PC-3 (cell line): ENCODE results near the gene MAP2K3. TPM values are rescaled to one million over a fixed set of nuclear protein-coding genes. Genes with fewer than 3 reads are reported as not detected.

ENCODE experiments used
- ATAC-seq: fragments of 200-7000 bp; cut with Tn5 transposase; 2 replicates; pipeline ENCODE4 v1.9.1; 2020; ENCODE audit warnings: mild to moderate bottlenecking, moderate library complexity
- BruUV-seq: library from RNA; stranded (reverse); fragments of 400-500 nt; replicated peaks from 2 replicates; lab custom pipeline; 2021; lab: Mats Ljungman, UMichigan
- CTCF ChIA-PET: fragments of 300-600 bp; sonication (Branson Sonifier 250); formaldehyde crosslinking; loops from one replicate; lab custom pipeline; 2022; ENCODE audit warnings: antibody characterized with exemption; lab: Charles Lee
- POLR2A ChIA-PET: fragments of 300-600 bp; sonication (Branson Sonifier 250); formaldehyde crosslinking; loops from one replicate; lab custom pipeline; 2022; ENCODE audit warnings: antibody characterized with exemption; ENCODE audit not compliant: unreplicated experiment; lab: Charles Lee
- DNase-seq: peaks from one replicate; pipeline ENCODE4 v3.0.0-alpha.2; 2015
- H2AFZ ChIP-seq: fragments of 300-600 bp; sonication (generic); 2 replicates; pipeline ENCODE4 v1.6.0; 2016; ENCODE audit warnings: antibody characterized with exemption, low read length
- H3F3A ChIP-seq: fragments of 300-600 bp; sonication (generic); one replicate; pipeline ENCODE4 v1.6.0; 2017; ENCODE audit warnings: antibody characterized with exemption, low read length, control low read depth, mild to moderate bottlenecking; ENCODE audit not compliant: unreplicated experiment
- H3K27ac ChIP-seq: fragments of 300-600 bp; sonication (generic); 2 replicates; pipeline ENCODE4 v1.5.1; 2016; ENCODE audit warnings: mild to moderate bottlenecking, low read length
- H3K27me3 ChIP-seq: fragments of 300-600 bp; sonication (generic); 2 replicates; pipeline ENCODE4 v1.6.1; 2016; ENCODE audit warnings: low read length, mixed read lengths
- H3K36me3 ChIP-seq: fragments of 300-600 bp; sonication (generic); 2 replicates; pipeline ENCODE4 v1.6.1; 2016; ENCODE audit warnings: low read depth, mixed run types, low read length, mixed read lengths
- H3K4me1 ChIP-seq: fragments of 300-600 bp; sonication (generic); 2 replicates; pipeline ENCODE4 v1.5.1; 2016; ENCODE audit warnings: low read length; ENCODE audit not compliant: insufficient read depth
- H3K4me2 ChIP-seq: fragments of 300-600 bp; sonication (generic); 2 replicates; pipeline ENCODE4 v1.6.0; 2016; ENCODE audit warnings: low read length
- H3K4me3 ChIP-seq: fragments of 300-600 bp; sonication (generic); 2 replicates; pipeline ENCODE4 v1.5.1; 2016; ENCODE audit warnings: mild to moderate bottlenecking, low read length, mixed read lengths
- H3K79me2 ChIP-seq: fragments of 300-600 bp; sonication (generic); 2 replicates; pipeline ENCODE4 v1.6.1; 2017; ENCODE audit warnings: low read length, mixed read lengths
- H3K9ac ChIP-seq: fragments of 300-600 bp; sonication (generic); 2 replicates; pipeline ENCODE4 v1.6.0; 2016; ENCODE audit warnings: mild to moderate bottlenecking, low read length
- H3K9me2 ChIP-seq: fragments of 300-600 bp; sonication (generic); replicated peaks from 2 replicates; pipeline ENCODE4 v1.6.1; 2016; ENCODE audit warnings: mixed run types, low read length, mixed read lengths
- H3K9me3 ChIP-seq: fragments of 300-600 bp; sonication (generic); 2 replicates; pipeline ENCODE4 v1.6.1; 2016; ENCODE audit warnings: low read length, mixed read lengths
- H4K20me1 ChIP-seq: fragments of 300-600 bp; sonication (generic); 2 replicates; pipeline ENCODE4 v1.6.1; 2016; ENCODE audit warnings: low read length, mixed read lengths
- EZH2 ChIP-seq: fragments of 300-600 bp; sonication (generic); IDR thresholded peaks from one replicate; pipeline ENCODE4 v1.6.1; 2017; ENCODE audit warnings: antibody characterized with exemption, mild to moderate bottlenecking, low read length; ENCODE audit not compliant: unreplicated experiment
- EZH2phosphoT487 ChIP-seq: fragments of 300-600 bp; sonication (generic); IDR thresholded peaks from 2 replicates; pipeline ENCODE4 v1.6.1; 2018; ENCODE audit warnings: mild to moderate bottlenecking, antibody characterized with exemption, low read length, borderline replicate concordance
- intact Hi-C: fragments of 100-400 bp; cut with micrococcal nuclease; formaldehyde crosslinking; loops from 2 replicates; pipeline ENCODE4 v1.9.0; 2023
- total RNA-seq: library from RNA; depleted of rRNA; stranded (reverse); fragments of >200 nt; gene quantifications from 2 replicates; pipeline ENCODE4 v1.2.3, GENCODE V29; 2014
- TF ChIP-seq, protein P1 (sequence below): fragments of 300-600 bp; sonication (generic); conservative IDR thresholded peaks from 2 replicates; pipeline ENCODE4 v1.5.1; 2017; ENCODE audit warnings: antibody characterized with exemption, low read depth, mild to moderate bottlenecking, low read length

Gene MAP2K3
- total RNA-seq, 1 experiment from 2014 or later, result 54.0 TPM

DNA sequence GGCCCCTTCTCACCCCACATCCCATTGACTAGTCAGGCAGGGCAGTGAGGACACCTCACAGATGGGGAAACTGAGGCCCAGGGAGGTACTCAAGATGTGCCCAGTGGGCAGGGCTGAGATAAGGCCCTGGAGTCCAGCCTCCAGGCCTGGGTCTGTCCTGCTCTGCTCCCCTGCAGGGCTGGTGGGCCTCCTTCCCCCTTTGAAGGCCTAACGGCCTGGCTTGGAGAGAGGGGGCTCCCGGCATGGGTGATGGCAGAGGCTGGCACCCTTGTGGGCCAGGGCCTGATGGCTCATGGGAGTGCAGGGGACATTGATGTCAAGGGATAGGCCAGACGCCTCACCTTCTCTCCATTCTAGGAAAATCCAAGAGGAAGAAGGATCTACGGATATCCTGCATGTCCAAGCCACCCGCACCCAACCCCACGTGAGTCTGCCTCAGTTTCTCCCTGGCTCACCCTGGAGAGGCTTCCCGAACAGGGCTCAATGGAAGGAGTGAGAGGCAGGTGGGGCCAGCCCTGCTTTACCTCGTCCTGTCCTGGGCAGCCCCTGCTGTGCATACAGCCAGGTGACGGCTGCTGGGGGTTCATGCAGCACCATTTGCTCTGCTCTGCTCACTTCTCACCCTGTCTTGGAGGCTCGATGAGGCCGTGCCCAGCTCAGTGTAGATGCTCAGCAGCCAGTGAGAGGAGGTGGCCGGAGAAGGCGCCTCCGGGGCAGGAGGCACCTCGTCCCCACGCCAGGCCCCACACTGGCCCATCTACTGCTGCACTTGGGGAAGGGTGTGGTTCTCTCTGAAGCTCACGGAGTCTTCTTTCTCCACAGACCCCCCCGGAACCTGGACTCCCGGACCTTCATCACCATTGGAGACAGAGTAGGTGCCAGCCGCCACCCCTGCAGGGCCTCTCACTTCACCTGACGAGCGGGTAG, 13.8 kb downstream of the MAP2K3 start:
- no peak for TF ChIP-seq EZH2phosphoT487
- TF ChIP-seq EZH2, result no peak
- TF ChIP-seq, protein P1, sequence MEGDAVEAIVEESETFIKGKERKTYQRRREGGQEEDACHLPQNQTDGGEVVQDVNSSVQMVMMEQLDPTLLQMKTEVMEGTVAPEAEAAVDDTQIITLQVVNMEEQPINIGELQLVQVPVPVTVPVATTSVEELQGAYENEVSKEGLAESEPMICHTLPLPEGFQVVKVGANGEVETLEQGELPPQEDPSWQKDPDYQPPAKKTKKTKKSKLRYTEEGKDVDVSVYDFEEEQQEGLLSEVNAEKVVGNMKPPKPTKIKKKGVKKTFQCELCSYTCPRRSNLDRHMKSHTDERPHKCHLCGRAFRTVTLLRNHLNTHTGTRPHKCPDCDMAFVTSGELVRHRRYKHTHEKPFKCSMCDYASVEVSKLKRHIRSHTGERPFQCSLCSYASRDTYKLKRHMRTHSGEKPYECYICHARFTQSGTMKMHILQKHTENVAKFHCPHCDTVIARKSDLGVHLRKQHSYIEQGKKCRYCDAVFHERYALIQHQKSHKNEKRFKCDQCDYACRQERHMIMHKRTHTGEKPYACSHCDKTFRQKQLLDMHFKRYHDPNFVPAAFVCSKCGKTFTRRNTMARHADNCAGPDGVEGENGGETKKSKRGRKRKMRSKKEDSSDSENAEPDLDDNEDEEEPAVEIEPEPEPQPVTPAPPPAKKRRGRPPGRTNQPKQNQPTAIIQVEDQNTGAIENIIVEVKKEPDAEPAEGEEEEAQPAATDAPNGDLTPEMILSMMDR, result no peak
- ATAC-seq (no peak), DNase-seq (no peak)
- no peak overlapping the region for H3K4me3 ChIP-seq
- H3K36me3 ChIP-seq, result peaks cover 37% of the 10 kb centered on the region
- CTCF ChIA-PET, result no interaction called here
- no peaks in the 10 kb centered on the region for H3K9me3 ChIP-seq
- no peaks in the 10 kb centered on the region for H3F3A ChIP-seq
- intact Hi-C loops, result no loop called here
- H3K9ac ChIP-seq, result no peak overlapping the region
- no peaks in the 10 kb centered on the region for H3K4me1 ChIP-seq
- H3K4me2 ChIP-seq, result no peak overlapping the region
- POLR2A ChIA-PET, result no interaction called here
- H3K79me2 ChIP-seq, result peaks cover 42% of the 10 kb centered on the region
- H2AFZ ChIP-seq, result no peak overlapping the region
- H3K27ac ChIP-seq, result no peak overlapping the region
- H3K9me2 ChIP-seq, result no peaks in the 10 kb centered on the region
- H4K20me1 ChIP-seq, result peaks cover 52% of the 10 kb centered on the region
- no TSS peak for BruUV-seq
- H3K27me3 ChIP-seq, result no peaks in the 10 kb centered on the region

DNA sequence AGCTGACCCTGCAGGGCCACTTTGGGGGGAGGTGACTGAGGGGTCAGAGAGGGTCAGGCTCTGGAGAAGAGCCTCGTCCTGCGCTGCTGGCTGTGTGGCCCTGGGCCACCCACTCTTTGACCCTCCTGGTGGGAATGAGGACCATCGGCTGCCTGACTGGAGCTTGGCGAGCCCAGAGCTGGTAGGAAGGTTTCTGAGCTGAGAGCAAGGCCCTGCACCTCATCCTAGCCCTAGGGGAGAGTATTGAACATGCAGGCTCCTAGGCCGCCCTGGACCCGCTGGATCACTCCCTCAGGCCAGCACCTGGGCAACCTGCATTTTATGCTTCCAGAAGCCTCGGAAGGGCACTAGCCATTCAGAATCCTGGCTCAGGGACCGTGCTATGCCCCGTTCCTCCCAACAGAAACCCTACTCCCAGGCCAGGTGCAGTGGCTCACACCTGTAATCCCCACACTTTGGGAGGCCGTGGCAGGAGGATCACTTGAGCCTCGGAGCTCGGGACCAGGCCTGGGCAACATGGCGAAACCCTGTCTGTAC, 14.5 kb downstream of the MAP2K3 start:
- Histone ChIP-seq H4K20me1 (peaks cover 45% of the 10 kb centered on the region), H3K9me2 (no peaks in the 10 kb centered on the region), H3K4me2 (no peak overlapping the region), H3K27me3 (no peaks in the 10 kb centered on the region), H3K79me2 (peaks cover 34% of the 10 kb centered on the region), H3K4me3 (no peak overlapping the region), H3K9me3 (no peaks in the 10 kb centered on the region), H3K4me1 (no peaks in the 10 kb centered on the region), H2AFZ (no peak overlapping the region), H3K27ac (no peak overlapping the region), H3K9ac (no peak overlapping the region), H3K36me3 (peaks cover 45% of the 10 kb centered on the region), H3F3A (no peaks in the 10 kb centered on the region)
- no peak for TF ChIP-seq EZH2phosphoT487
- TF ChIP-seq EZH2, result no peak
- TF ChIP-seq, protein P1, result no peak
- BruUV-seq, result no TSS peak
- DNase-seq (no peak), ATAC-seq (no peak)
- CTCF ChIA-PET, result no interaction called here
- POLR2A ChIA-PET, result no interaction called here
- intact Hi-C loops, result no loop called here
